Fibroblast of peridontal ligament (primary cell): ENCODE results near the gene CPTP.

Experiments used
- DNase-seq: peaks from one replicate; pipeline ENCODE4 v3.0.0-alpha.2; 2010; ENCODE audit errors: extremely low read depth

CPTP gene

GRCh38 chr1:1319646-1319941, 5.0 kb upstream of the CPTP start:
- DNase-seq = no peak

- DNase-seq = no peak
Measured at GRCh38 chr1:1320666-1321448, 3.7 kb upstream of the CPTP start.

- no peak for DNase-seq
Measured at GRCh38 chr1:1321477-1321876, 3.1 kb upstream of the CPTP start.

GRCh38 chr1:1322418-1322817, 2.2 kb upstream of the CPTP start:
- DNase-seq = no peak

GRCh38 chr1:1322952-1323351, 1.6 kb upstream of the CPTP start:
- no peak for DNase-seq

GRCh38 chr1:1324084-1324523, 498 bp upstream of the CPTP start:
- DNase-seq = no peak

- DNase-seq = no peak
Measured at GRCh38 chr1:1325288-1326074, 879 bp downstream of the CPTP start.

- no peak for DNase-seq
Measured at GRCh38 chr1:1326075-1326605, 1.5 kb downstream of the CPTP start.

- no peak for DNase-seq
Measured at GRCh38 chr1:1327291-1327690, 2.7 kb downstream of the CPTP start.

GRCh38 chr1:1328254-1328653, 3.7 kb downstream of the CPTP start:
- DNase-seq = no peak

- DNase-seq = no peak
Measured at GRCh38 chr1:1329304-1330210, 5.0 kb downstream of the CPTP start.

GRCh38 chr1:1330366-1331067, 5.9 kb downstream of the CPTP start:
- no peak for DNase-seq

GRCh38 chr1:1331068-1331965, 6.7 kb downstream of the CPTP start, which contains the start of gene TAS1R3:
TAS1R3 (plus strand) TSS chr1:1331280; CDS start chr1:1331346, 66 bp downstream.
- no peak for DNase-seq

GRCh38 chr1:1332031-1332755, 7.6 kb downstream of the CPTP start:
- DNase-seq = no peak

- DNase-seq = no peak
Measured at GRCh38 chr1:1332774-1333480, 8.3 kb downstream of the CPTP start.

- DNase-seq = no peak
Measured at GRCh38 chr1:1333551-1334241, 9.1 kb downstream of the CPTP start.

- no peak for DNase-seq
Measured at GRCh38 chr1:1334835-1335234, 10.2 kb downstream of the CPTP start.

GRCh38 chr1:1335283-1335682, 10.7 kb downstream of the CPTP start:
- DNase-seq = no peak
